Right lobe of liver (tissue), 4 donors: Measurements from ENCODE around the gene SORBS2.

Source experiments
- CTCF ChIP-seq, 4 donors: fragments of 200-600 bp in 3 of 4; fragments of 450-650 bp in 1 of 4; IDR thresholded peaks; one replicate each; pipeline versions ENCODE4 v1.5.1 to v1.8.0; 2016 to 2022; ENCODE audit warnings: antibody characterized with exemption in 4 of 4, mild to moderate bottlenecking in 2 of 4
- POLR2A ChIP-seq: fragments of 450-650 bp; IDR thresholded peaks from one replicate; pipeline ENCODE4 v1.6.1; 2017; ENCODE audit warnings: antibody characterized with exemption, mild to moderate bottlenecking
- donor health status: DM: no; HTN: no; CAD: no.
- donor health status: DM: no; HTN: no; CAD: no.
- donor health status: DM: no; HTN: yes; CAD: no.

GRCh38 chr4:185800266-185800945, 11.6 kb downstream of the SORBS2 start:
- TF ChIP-seq POLR2A: no peak
- TF ChIP-seq CTCF (IDR thresholded peaks at IDR 0.05): no peak
